ENCODE results near the gene TNRC6A.
"Not testable (repeated sequence)": the region's sequence is repeated elsewhere in the genome, so short reads cannot be mapped to it uniquely, and the experiment has no call there.

Gene TNRC6A

GRCh38 chr16:24810951-24811843 is 81.7 kb downstream of the TNRC6A start:
- no peak for DNase-seq (ENCODE audit: extremely low read depth in 1 of 2, low read depth in 1 of 2)

GRCh38 chr16:24812813-24813212 is 83.4 kb downstream of the TNRC6A start:
- DNase-seq (ENCODE audit: extremely low read depth in 1 of 2, low read depth in 1 of 2), result not testable (repeated sequence)

- no peak for DNase-seq (ENCODE audit: extremely low read depth in 1 of 2, low read depth in 1 of 2)
Observed at GRCh38 chr16:24815021-24815420, 85.6 kb downstream of the TNRC6A start.

GRCh38 chr16:24816688-24817087 is 87.2 kb downstream of the TNRC6A start:
- no peak for DNase-seq (ENCODE audit: extremely low read depth in 1 of 2, low read depth in 1 of 2)

GRCh38 chr16:24819462-24820040 is 90.1 kb downstream of the TNRC6A start:
- DNase-seq (ENCODE audit: extremely low read depth in 1 of 2, low read depth in 1 of 2), result no peak

GRCh38 chr16:24820522-24820921 is 91.1 kb downstream of the TNRC6A start:
- no peak for DNase-seq (ENCODE audit: extremely low read depth in 1 of 2, low read depth in 1 of 2)

GRCh38 chr16:24821129-24821528 is 91.7 kb downstream of the TNRC6A start:
- DNase-seq (ENCODE audit: extremely low read depth in 1 of 2, low read depth in 1 of 2), result no peak

- DNase-seq (ENCODE audit: extremely low read depth in 1 of 2, low read depth in 1 of 2), result no peak
Observed at GRCh38 chr16:24822542-24822941, 93.1 kb downstream of the TNRC6A start.

GRCh38 chr16:24822974-24823373 is 93.5 kb downstream of the TNRC6A start:
- DNase-seq (ENCODE audit: extremely low read depth in 1 of 2, low read depth in 1 of 2), result no peak

- no peak for DNase-seq (ENCODE audit: extremely low read depth in 1 of 2, low read depth in 1 of 2)
Observed at GRCh38 chr16:24825696-24826095, 96.2 kb downstream of the TNRC6A start.

- DNase-seq (ENCODE audit: extremely low read depth in 1 of 2, low read depth in 1 of 2), result no peak
Observed at GRCh38 chr16:24826096-24826690, 96.7 kb downstream of the TNRC6A start.

- no peak for DNase-seq (ENCODE audit: extremely low read depth in 1 of 2, low read depth in 1 of 2)
Observed at GRCh38 chr16:24826817-24827566, 97.5 kb downstream of the TNRC6A start.

GRCh38 chr16:24829153-24829552 is 99.7 kb downstream of the TNRC6A start:
- DNase-seq (ENCODE audit: extremely low read depth in 1 of 2, low read depth in 1 of 2), result no peak

GRCh38 chr16:24833352-24833751 is 103.9 kb downstream of the TNRC6A start:
- DNase-seq (ENCODE audit: extremely low read depth in 1 of 2, low read depth in 1 of 2), result no peak

- DNase-seq (ENCODE audit: extremely low read depth in 1 of 2, low read depth in 1 of 2), result no peak
Observed at GRCh38 chr16:24834459-24835335, 105.2 kb downstream of the TNRC6A start.

- DNase-seq (ENCODE audit: extremely low read depth in 1 of 2, low read depth in 1 of 2), result no peak
Observed at GRCh38 chr16:24836836-24837235, 107.4 kb downstream of the TNRC6A start.

GRCh38 chr16:24837969-24838368 is 108.5 kb downstream of the TNRC6A start:
- DNase-seq (ENCODE audit: extremely low read depth in 1 of 2, low read depth in 1 of 2), result no peak

GRCh38 chr16:24838554-24839266 is 109.3 kb downstream of the TNRC6A start:
- no peak for DNase-seq (ENCODE audit: extremely low read depth in 1 of 2, low read depth in 1 of 2)

- DNase-seq (ENCODE audit: extremely low read depth in 1 of 2, low read depth in 1 of 2), result no peak
Observed at GRCh38 chr16:24839347-24839972, 110.0 kb downstream of the TNRC6A start.

Data from stimulated activated CD8-positive, alpha-beta memory T cell treated with anti-CD3 and anti-CD28 coated beads, Interleukin-7, amount 100 ng/mL, for 48 hours (primary cell).